Fibroblast of lung (primary cell): Measurements from ENCODE around the gene TUBA4A.

Source experiments
- EZH2 ChIP-seq: IDR thresholded peaks from 2 replicates; pipeline ENCODE4 v1.5.1; 2012; ENCODE audit warnings: low read length, control low read depth, mild to moderate bottlenecking; ENCODE audit errors: missing control alignments
- TF ChIP-seq, protein P1 (sequence below), 2 donors: IDR thresholded peaks in 1 of 2; conservative IDR thresholded peaks in 1 of 2; 1 replicate in 1 of 2; 2 replicates in 1 of 2; pipeline ENCODE4 v1.5.1; 2011 to 2012; ENCODE audit warnings: low read length in 2 of 2, control low read depth in 1 of 2, inconsistent platforms in 1 of 2, low read depth in 1 of 2, mild to moderate bottlenecking in 1 of 2

DNA sequence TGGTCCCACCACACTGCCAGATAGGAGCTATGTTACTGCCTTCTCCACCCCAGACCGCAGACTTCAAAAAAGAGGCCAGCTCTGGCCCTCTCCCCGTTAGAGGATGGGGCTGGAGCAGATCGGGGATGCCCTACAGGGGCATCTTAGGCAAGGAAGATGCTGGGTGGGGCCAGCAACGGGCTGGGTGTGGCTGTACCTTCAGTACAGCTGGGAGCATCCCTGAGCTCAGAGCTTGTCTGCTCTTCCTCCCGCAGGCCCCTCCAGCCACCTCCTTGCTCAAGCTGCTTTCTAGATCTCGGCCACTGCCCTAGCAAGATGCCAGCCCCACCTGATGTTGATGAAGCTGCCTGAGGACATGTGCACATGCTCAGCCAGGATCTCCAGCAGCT is 45.6 kb upstream of the TUBA4A start:
- TF ChIP-seq, protein P1, sequence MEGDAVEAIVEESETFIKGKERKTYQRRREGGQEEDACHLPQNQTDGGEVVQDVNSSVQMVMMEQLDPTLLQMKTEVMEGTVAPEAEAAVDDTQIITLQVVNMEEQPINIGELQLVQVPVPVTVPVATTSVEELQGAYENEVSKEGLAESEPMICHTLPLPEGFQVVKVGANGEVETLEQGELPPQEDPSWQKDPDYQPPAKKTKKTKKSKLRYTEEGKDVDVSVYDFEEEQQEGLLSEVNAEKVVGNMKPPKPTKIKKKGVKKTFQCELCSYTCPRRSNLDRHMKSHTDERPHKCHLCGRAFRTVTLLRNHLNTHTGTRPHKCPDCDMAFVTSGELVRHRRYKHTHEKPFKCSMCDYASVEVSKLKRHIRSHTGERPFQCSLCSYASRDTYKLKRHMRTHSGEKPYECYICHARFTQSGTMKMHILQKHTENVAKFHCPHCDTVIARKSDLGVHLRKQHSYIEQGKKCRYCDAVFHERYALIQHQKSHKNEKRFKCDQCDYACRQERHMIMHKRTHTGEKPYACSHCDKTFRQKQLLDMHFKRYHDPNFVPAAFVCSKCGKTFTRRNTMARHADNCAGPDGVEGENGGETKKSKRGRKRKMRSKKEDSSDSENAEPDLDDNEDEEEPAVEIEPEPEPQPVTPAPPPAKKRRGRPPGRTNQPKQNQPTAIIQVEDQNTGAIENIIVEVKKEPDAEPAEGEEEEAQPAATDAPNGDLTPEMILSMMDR (conservative IDR thresholded peaks at IDR 0.05 in 1 of 2, IDR thresholded peaks at IDR 0.05 in 1 of 2; ENCODE audit: low read depth in 1 of 2, low read length in 2 of 2) = no peak
- no peak for TF ChIP-seq EZH2
